IMR-90 (cell line): Measurements from ENCODE around the gene PTPRG. TPM values are rescaled to one million over a fixed set of nuclear protein-coding genes. Genes with fewer than 3 reads are reported as not detected.

ENCODE experiments used
- ATAC-seq: fragments of 200-7000 bp; cut with Tn5 transposase; 2 replicates; pipeline ENCODE4 v1.9.1; 2020; ENCODE audit warnings: low read depth, mild to moderate bottlenecking, moderate library complexity
- BruUV-seq: library from RNA; stranded (reverse); fragments of 400-500 nt; replicated peaks from 2 replicates; lab custom pipeline; 2021; lab: Mats Ljungman, UMichigan
- CTCF ChIA-PET: fragments of 300-600 bp; formaldehyde crosslinking; extraction: SDS; loops from one replicate; lab custom pipeline; 2021; ENCODE audit warnings: antibody characterized with exemption; lab: Yijun Ruan, JAX
- POLR2A ChIA-PET: fragments of 300-600 bp; sonication (Branson Sonifier 250); formaldehyde crosslinking; loops from one replicate; lab custom pipeline; 2022; ENCODE audit warnings: antibody characterized with exemption; ENCODE audit not compliant: unreplicated experiment; lab: Charles Lee
- DNase-seq: peaks from one replicate; pipeline ENCODE4 v3.0.0; 2013
- H2AFZ ChIP-seq: replicated peaks from 2 replicates; pipeline ENCODE3; 2013; ENCODE audit warnings: low read length, mild to moderate bottlenecking; ENCODE audit not compliant: poor library complexity
- H2AK5ac ChIP-seq: 2 replicates; pipeline ENCODE4 v1.6.1; 2013; ENCODE audit warnings: low read depth, low read length, inconsistent platforms
- H2AK9ac ChIP-seq: replicated peaks from 2 replicates; pipeline ENCODE3; 2013; ENCODE audit warnings: mild to moderate bottlenecking, low read depth, low read length, moderate library complexity; ENCODE audit not compliant: poor library complexity
- H2BK120ac ChIP-seq: 2 replicates; pipeline ENCODE4 v1.6.1; 2013; ENCODE audit warnings: low read depth, low read length, inconsistent platforms
- H2BK15ac ChIP-seq: 3 replicates; pipeline ENCODE4 v1.6.1; 2013; ENCODE audit warnings: low read depth, low read length, inconsistent platforms
- H2BK20ac ChIP-seq: 2 replicates; pipeline ENCODE4 v1.6.1; 2013; ENCODE audit warnings: low read depth, mild to moderate bottlenecking, inconsistent platforms, low read length, moderate library complexity
- H2BK5ac ChIP-seq: 2 replicates; pipeline ENCODE4 v1.6.1; 2013; ENCODE audit warnings: mild to moderate bottlenecking, low read depth, low read length, inconsistent platforms; ENCODE audit not compliant: poor library complexity, severe bottlenecking
- H3K14ac ChIP-seq: replicated peaks from 2 replicates; pipeline ENCODE4 v1.6.1; 2013; ENCODE audit warnings: low read depth, low read length, inconsistent platforms
- H3K18ac ChIP-seq: 2 replicates; pipeline ENCODE4 v1.6.1; 2013; ENCODE audit warnings: low read depth, low read length, control low read depth
- H3K23ac ChIP-seq: 2 replicates; pipeline ENCODE4 v1.6.1; 2013; ENCODE audit warnings: low read depth, low read length, inconsistent platforms
- H3K27ac ChIP-seq: 2 replicates; pipeline ENCODE4 v1.5.1; 2013; ENCODE audit warnings: mild to moderate bottlenecking, control low read depth, low read length; ENCODE audit not compliant: insufficient read depth
- H3K27me3 ChIP-seq: 2 replicates; pipeline ENCODE4 v1.6.1; 2013; ENCODE audit warnings: low read length; ENCODE audit not compliant: control insufficient read depth, insufficient read depth
- H3K36me3 ChIP-seq: 2 replicates; pipeline ENCODE4 v1.6.1; 2013; ENCODE audit warnings: low read length, mixed read lengths; ENCODE audit not compliant: control insufficient read depth, insufficient read depth
- H3K4ac ChIP-seq: 2 replicates; pipeline ENCODE4 v1.6.1; 2013; ENCODE audit warnings: low read depth, low read length, inconsistent platforms
- H3K4me1 ChIP-seq: 2 replicates; pipeline ENCODE4 v1.6.1; 2013; ENCODE audit warnings: low read length, mixed read lengths; ENCODE audit not compliant: control insufficient read depth, insufficient read depth
- H3K4me2 ChIP-seq: 2 replicates; pipeline ENCODE4 v1.6.1; 2013; ENCODE audit warnings: low read depth, mild to moderate bottlenecking, control low read depth, low read length, moderate library complexity
- H3K4me3 ChIP-seq: 2 replicates; pipeline ENCODE4 v1.5.1; 2013; ENCODE audit warnings: low read depth, mild to moderate bottlenecking, control low read depth, low read length, moderate library complexity; ENCODE audit not compliant: insufficient read depth
- H3K56ac ChIP-seq: 2 replicates; pipeline ENCODE4 v1.6.1; 2013; ENCODE audit warnings: low read length, inconsistent platforms; ENCODE audit not compliant: insufficient read depth; ENCODE audit errors: extremely low read depth
- H3K79me1 ChIP-seq, 2 experiments: 2 replicates each; pipeline ENCODE4 v1.6.1; 2013; ENCODE audit warnings: low read length in 2 of 2, inconsistent platforms in 1 of 2, low read depth in 1 of 2
- H3K9ac ChIP-seq: 2 replicates; pipeline ENCODE4 v1.6.1; 2013; ENCODE audit warnings: low read depth, low read length, control low read depth
- H3K9me1 ChIP-seq: 2 replicates; pipeline ENCODE4 v1.6.1; 2013; ENCODE audit warnings: low read length, inconsistent platforms; ENCODE audit not compliant: insufficient read depth
- H3K9me3 ChIP-seq: 2 replicates; pipeline ENCODE4 v1.6.1; 2013; ENCODE audit warnings: low read length; ENCODE audit not compliant: control insufficient read depth, insufficient read depth
- H4K20me1 ChIP-seq: 2 replicates; pipeline ENCODE4 v1.6.1; 2013; ENCODE audit warnings: low read length, inconsistent platforms; ENCODE audit not compliant: insufficient read depth
- H4K5ac ChIP-seq: 2 replicates; pipeline ENCODE4 v1.6.1; 2013; ENCODE audit warnings: mild to moderate bottlenecking, low read depth, low read length, control low read depth
- H4K8ac ChIP-seq, 2 experiments: 2 replicates each; pipeline ENCODE4 v1.6.1; 2013; ENCODE audit warnings: low read depth in 2 of 2, low read length in 2 of 2, control low read depth in 1 of 2, inconsistent platforms in 1 of 2
- H4K91ac ChIP-seq: 2 replicates; pipeline ENCODE4 v1.6.1; 2013; ENCODE audit warnings: low read depth, low read length, inconsistent platforms; ENCODE audit not compliant: insufficient read depth
- MAFK ChIP-seq: IDR thresholded peaks from 2 replicates; pipeline ENCODE4 v1.6.1; 2012; ENCODE audit warnings: low read depth, low read length, improper control_type of control experiment
- MXI1 ChIP-seq: IDR thresholded peaks from 2 replicates; pipeline ENCODE4 v1.6.1; 2012; ENCODE audit warnings: low read depth, mild to moderate bottlenecking, low read length, moderate library complexity, borderline replicate concordance
- POLR2A ChIP-seq: IDR thresholded peaks from 2 replicates; pipeline ENCODE4 v1.6.1; 2012; ENCODE audit warnings: mild to moderate bottlenecking, low read depth, low read length
- RFX5 ChIP-seq: IDR thresholded peaks from 2 replicates; pipeline ENCODE4 v1.8.0; 2012; ENCODE audit warnings: low read depth, mild to moderate bottlenecking, low read length, moderate library complexity
- WGBS, 2 experiments: methylation state at CpG; one replicate each; pipeline versions ENCODE4 v1.1.5 to v1.1.7; 2013; ENCODE audit warnings: missing lambda C conversion rate in 2 of 2; ENCODE audit not compliant: insufficient read length in 1 of 2; ENCODE audit errors: extremely low coverage in 2 of 2; 5-methylcytosine and 5-hydroxymethylcytosine counted together
- dilution Hi-C: fragments of 300-500 bp; cut with HindIII; formaldehyde crosslinking; loops from one replicate; pipeline ENCODE4 v1.14.3; 2018; ENCODE audit warnings: low sequenced_read_pairs; ENCODE audit not compliant: unreplicated experiment
- in situ Hi-C: fragments of 300-500 bp; cut with MboI; formaldehyde crosslinking; loops from 3 replicates; pipeline ENCODE4 v1.14.3; 2019; ENCODE audit warnings: low sequenced_read_pairs, inconsistent platforms, mixed read lengths
- intact Hi-C: fragments of 100-400 bp; cut with micrococcal nuclease; formaldehyde crosslinking; loops from 2 replicates; pipeline ENCODE4 v1.10.0; 2022
- polyA plus RNA-seq, 3 experiments: library from polyadenylated mRNA; depleted of rRNA; stranded (reverse); fragments of >200 nt; gene quantifications; 2 replicates each; pipeline ENCODE4 v1.2.3, GENCODE V29; 2012; ENCODE audit warnings: low replicate concordance in 1 of 3
- total RNA-seq: library from RNA; depleted of rRNA; stranded (reverse); fragments of >200 nt; gene quantifications from 2 replicates; pipeline ENCODE4 v1.2.3, GENCODE V29; 2012
- TF ChIP-seq, protein P1 (sequence below): fragments of 150-350 bp; IDR thresholded peaks from 2 replicates; pipeline ENCODE4 v1.6.1; 2016; ENCODE audit warnings: low read depth, mild to moderate bottlenecking, low read length, moderate library complexity, borderline replicate concordance
- TF ChIP-seq, protein P2 (sequence below): conservative IDR thresholded peaks from 2 replicates; pipeline ENCODE4 v1.5.1; 2012; ENCODE audit warnings: mild to moderate bottlenecking, low read depth, low read length, improper control_type of control experiment

The PTPRG gene
- total and polyA plus RNA-seq, 2 of the 4 experiments (the other 2 are of a cell fraction) = 7.7 to 31.0 TPM

DNA sequence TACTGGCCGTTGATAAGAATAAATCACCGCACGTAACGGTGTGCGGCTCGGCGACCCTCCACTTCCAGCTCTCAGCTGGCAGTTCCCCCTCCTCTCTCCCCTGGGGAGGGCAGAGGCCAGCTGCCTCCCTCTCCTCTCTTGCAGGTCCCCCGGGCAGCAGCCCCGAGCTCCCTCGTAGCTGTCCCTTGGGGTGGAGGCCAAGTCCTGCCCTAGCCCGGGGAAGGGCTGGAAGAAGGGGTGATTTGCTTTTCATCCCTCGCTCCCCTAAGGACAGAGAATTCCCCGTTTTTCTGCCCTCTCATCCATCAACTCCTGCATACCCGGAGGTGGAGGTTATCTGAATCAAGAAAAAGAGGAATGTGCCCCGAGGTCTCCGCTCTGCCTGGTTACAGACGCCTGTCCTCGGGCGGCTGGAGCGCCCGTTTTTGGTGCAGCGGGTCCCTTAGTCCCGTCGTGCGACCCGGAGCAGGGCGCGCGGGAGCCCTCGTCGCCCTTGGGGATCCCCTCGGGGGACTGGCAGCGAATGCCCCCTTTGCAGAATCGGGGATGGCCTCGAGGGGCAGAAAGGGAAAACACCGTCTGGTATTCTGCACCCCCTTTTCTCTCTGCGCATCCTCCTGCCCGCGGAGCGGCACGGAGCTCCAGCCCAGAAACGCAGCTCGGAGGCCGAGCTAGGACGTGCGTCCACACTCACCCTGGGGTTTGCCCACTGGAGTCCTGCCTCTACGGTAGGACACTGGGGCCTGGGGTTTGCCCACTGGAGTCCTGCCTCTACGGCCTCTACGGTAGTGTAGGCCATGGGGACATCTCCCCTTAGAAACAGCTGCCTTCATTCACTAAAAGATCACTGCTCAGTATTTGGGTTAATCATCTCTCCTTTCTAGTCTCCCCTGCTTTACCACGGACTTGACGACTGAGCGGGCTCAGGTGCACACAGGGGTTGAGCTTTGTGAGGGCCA is 2.2 kb downstream of the PTPRG start:
- peak overlapping the region; percentile 81 for H2BK120ac ChIP-seq
- H2BK5ac ChIP-seq = peak overlapping the region; percentile 43
- POLR2A ChIA-PET = interaction anchor here (1.5 kb wide), 1 partner anchor 100 kb away, joined by 3 read pairs; no protein-coding TSS in a partner anchor
- DNase-seq (no peak), ATAC-seq (no peak)
- H3K4me1 ChIP-seq = peaks cover 2% of the 10 kb centered on the region; the same call in 1 of the 2 replicates
- H3K23ac ChIP-seq = peak overlapping the region; percentile 97
- intact Hi-C loops = loop anchor here (1.0 to 10.0 kb wide), 12 partner anchors 64 to 625 kb away; partner anchors contain the start of gene FHIT
- H3K56ac ChIP-seq = peak overlapping the region; percentile 57; the same call in 1 of the 2 replicates
- H3K9me1 ChIP-seq = no peaks in the 10 kb centered on the region
- dilution Hi-C loops = no loop called here
- H3K36me3 ChIP-seq = no peaks in the 10 kb centered on the region
- peak overlapping the region; percentile 24; the same call in 1 of the 2 replicates for H2BK20ac ChIP-seq
- no TSS peak for BruUV-seq
- H3K4me3 ChIP-seq = peak overlapping the region; percentile 99
- H3K4ac ChIP-seq = peak overlapping the region; percentile 76
- CTCF ChIA-PET = interaction anchor here (0.5 to 2.6 kb wide), 17 partner anchors 9 to 1059 kb away, joined by 3 to 13 read pairs (median 4); no protein-coding TSS in a partner anchor
- in situ Hi-C loops = loop anchor here (5.0 kb wide), 1 partner anchor 624 kb away; no protein-coding TSS in a partner anchor
- 6% methylated on average over 20 of the region's 52 CpGs; no CpG with 5 or more reads in 1 of the 2 experiments for WGBS, 2 experiments
- H2AK5ac ChIP-seq = peak overlapping the region; percentile 74
- peaks cover 41% of the 10 kb centered on the region for H4K20me1 ChIP-seq
- peak overlapping the region; percentile 100 for H3K9ac ChIP-seq
- H3K9me3 ChIP-seq = no peaks in the 10 kb centered on the region
- H4K91ac ChIP-seq = peak overlapping the region; percentile 57
- peak overlapping the region; percentile 89 for H2AFZ ChIP-seq
- H4K5ac ChIP-seq = peak overlapping the region; percentile 11
- peak overlapping the region; percentile 74 for H2AK9ac ChIP-seq
- no peaks in the 10 kb centered on the region for H3K27me3 ChIP-seq
- no peak for TF ChIP-seq RFX5
- no peak for TF ChIP-seq MXI1
- TF ChIP-seq MAFK = no peak
- TF ChIP-seq, protein P1, sequence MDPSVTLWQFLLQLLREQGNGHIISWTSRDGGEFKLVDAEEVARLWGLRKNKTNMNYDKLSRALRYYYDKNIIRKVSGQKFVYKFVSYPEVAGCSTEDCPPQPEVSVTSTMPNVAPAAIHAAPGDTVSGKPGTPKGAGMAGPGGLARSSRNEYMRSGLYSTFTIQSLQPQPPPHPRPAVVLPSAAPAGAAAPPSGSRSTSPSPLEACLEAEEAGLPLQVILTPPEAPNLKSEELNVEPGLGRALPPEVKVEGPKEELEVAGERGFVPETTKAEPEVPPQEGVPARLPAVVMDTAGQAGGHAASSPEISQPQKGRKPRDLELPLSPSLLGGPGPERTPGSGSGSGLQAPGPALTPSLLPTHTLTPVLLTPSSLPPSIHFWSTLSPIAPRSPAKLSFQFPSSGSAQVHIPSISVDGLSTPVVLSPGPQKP = no peak
- no peak for TF ChIP-seq POLR2A
- TF ChIP-seq, protein P2, sequence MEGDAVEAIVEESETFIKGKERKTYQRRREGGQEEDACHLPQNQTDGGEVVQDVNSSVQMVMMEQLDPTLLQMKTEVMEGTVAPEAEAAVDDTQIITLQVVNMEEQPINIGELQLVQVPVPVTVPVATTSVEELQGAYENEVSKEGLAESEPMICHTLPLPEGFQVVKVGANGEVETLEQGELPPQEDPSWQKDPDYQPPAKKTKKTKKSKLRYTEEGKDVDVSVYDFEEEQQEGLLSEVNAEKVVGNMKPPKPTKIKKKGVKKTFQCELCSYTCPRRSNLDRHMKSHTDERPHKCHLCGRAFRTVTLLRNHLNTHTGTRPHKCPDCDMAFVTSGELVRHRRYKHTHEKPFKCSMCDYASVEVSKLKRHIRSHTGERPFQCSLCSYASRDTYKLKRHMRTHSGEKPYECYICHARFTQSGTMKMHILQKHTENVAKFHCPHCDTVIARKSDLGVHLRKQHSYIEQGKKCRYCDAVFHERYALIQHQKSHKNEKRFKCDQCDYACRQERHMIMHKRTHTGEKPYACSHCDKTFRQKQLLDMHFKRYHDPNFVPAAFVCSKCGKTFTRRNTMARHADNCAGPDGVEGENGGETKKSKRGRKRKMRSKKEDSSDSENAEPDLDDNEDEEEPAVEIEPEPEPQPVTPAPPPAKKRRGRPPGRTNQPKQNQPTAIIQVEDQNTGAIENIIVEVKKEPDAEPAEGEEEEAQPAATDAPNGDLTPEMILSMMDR = no peak
- peak overlapping the region; percentile 10; the same call in 1 of the 2 replicates for H3K18ac ChIP-seq
- peak overlapping the region; percentile 94 for H3K27ac ChIP-seq
- H2BK15ac ChIP-seq = peak overlapping the region; percentile 59; the same call in 1 of the 3 replicates
- H4K8ac ChIP-seq = peak overlapping the region; percentile 11 to 69; a peak in 2 of 4 replicates
- peaks cover 12 to 60% of the 10 kb centered on the region in 2 experiments for H3K79me1 ChIP-seq
- peak overlapping the region; percentile 78 for H3K14ac ChIP-seq
- peak overlapping the region; percentile 91 for H3K4me2 ChIP-seq
